ENCODE data around the gene MCM3AP.
A peak's percentile ranks its signal among the peaks of the same experiment; 100 is the strongest.
"Not testable (repeated sequence)": the region's sequence is repeated elsewhere in the genome, so short reads cannot be mapped to it uniquely, and the experiment has no call there.

Gene MCM3AP

DNA sequence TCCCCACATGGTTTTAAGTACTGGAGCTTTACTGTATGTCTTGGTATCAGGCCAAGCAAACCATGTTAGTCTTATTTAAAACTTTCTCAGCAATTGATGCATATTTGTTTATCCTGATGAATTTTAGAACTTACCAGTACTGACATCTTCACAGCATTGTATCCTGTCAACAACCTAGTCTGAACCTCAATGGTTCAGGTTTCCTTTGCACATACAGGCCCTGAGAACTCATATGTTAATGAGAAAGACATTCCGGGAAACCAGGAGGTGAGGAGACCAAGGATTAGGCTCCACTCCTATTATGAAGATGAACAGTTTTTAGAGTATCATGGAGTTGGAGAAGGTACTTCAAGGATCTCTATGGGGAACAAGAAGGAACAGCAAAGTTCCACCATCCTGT, 43.8 kb downstream of the MCM3AP start:
- not testable (repeated sequence) for DNase-seq (ENCODE audit: low read depth)

DNA sequence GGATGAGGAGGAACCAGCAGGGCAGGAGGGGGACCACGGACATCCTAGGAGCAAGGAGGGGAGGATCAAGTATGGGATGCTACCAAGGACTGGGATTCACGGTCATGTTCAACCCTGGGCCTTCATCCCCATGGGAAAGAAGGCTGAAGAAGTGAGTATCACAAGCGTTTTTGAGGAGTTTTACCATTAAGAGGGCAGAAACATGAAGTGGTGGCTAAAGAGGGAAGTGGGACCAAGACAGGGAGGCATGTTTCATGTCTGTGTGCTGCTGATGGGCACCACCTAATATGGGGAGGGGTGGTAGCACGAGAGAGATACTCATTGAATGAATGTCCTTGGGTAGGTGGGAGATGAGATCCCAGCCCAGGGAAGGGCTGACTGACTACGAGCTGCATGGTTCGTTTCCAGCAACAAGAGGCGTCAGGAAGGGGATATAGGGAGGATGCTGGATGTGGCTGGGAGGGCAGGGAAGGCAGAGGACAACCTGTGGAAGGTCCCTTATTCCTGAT, 45.5 kb downstream of the MCM3AP start:
- DNase-seq (ENCODE audit: low read depth) = no peak

DNA sequence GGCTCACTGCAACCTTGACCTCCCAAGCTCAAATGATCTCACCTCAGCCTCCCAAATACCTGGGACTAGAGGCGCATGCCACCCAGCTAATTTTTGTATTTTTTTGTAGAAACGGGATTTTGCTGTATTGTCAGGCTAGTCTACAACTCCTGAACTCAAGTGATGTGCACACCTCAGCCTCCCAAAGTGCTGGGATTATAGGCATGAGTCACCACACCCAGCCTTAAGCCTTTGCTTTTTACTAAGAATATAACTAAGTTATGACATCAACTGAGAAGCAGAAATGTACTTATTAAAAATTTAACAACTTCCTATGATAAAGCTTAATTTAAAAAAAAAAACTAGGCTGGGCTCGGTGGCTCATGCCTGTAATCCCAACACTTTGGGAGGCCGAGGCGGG, 47.9 kb downstream of the MCM3AP start:
- DNase-seq (ENCODE audit: low read depth) = no peak

DNA sequence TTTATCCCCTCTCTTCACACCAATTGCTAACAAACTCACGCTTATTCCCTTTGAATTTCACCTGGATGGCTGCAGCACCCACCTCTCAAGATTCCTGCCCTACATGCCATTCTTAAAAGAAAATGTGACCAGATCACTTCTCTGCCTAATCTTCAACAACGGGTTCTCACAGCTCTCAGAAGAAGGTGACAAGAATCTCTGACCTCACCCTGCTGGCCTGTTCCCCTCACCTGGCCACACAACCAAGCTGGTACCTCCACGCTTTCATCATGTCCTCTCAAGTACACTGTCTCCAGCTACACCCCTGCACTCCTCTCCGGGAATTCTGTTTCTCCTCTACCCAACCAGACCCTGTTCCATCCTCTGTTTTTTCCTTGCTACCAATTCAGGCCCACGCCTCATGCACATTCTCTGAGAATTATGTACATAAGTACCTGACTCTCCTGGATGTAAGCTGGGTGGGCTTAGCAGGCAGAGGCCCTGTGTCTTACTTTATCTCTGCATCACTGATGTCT, 50.9 kb downstream of the MCM3AP start:
- DNase-seq (ENCODE audit: low read depth) = no peak

DNA sequence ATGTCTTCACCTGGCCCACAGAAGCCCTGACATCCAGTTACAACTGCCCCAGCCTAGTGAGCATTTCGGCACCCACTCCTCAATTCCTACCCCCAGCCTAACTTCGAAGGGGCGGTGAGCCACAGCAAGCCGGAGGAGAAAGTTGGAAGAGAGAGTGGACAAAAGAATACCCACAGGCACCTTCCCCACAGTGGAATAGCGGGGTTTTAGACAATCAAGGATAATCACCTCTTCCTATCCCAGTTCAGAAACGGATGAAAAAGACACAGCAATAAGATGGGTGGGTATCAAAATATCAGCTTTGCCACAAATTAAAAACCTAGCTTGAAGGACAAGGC, 55.5 kb downstream of the MCM3AP start:
- DNase-seq (ENCODE audit: low read depth) = no peak

DNA sequence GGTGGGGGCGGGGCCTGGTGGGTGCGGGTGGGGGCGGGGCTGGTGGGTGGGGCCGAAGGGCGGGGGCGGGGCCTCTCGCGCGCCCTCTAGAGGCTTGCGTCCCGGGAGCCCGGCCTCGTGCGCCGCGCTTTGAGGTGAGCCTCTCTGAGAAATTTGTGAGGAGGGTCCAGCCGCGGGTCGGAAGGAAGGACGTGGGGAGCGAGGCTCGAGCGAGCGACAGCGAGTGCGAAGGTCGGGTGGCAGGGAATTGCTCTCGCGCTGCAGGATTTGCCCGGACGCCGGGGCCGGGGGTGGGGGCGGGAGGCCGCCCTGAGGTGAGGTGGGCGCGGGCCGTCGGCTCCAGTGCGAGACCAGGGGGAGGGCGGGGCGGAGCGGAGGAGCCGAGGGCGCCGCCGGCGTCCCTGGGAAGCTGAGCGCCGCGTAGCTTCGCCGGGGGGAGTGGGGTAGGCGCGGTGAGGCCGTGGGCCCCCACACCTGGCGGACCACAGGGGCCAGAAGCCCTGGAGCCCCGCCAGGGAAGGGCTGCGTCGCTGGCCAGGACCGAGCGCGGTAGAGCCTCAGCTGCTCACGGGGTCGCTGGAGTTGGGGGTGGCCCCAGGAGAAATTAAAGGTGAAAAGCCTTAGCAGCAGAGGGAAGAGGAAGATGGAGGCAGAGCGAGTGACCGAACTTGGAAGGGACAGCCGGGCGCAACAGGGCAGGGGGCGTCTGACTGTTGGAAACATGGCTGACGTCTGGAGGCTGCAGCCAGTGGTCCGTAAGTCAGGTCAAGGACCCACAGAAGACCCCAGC, 56.1 kb downstream of the MCM3AP start:
- no peak for DNase-seq (ENCODE audit: low read depth)

DNA sequence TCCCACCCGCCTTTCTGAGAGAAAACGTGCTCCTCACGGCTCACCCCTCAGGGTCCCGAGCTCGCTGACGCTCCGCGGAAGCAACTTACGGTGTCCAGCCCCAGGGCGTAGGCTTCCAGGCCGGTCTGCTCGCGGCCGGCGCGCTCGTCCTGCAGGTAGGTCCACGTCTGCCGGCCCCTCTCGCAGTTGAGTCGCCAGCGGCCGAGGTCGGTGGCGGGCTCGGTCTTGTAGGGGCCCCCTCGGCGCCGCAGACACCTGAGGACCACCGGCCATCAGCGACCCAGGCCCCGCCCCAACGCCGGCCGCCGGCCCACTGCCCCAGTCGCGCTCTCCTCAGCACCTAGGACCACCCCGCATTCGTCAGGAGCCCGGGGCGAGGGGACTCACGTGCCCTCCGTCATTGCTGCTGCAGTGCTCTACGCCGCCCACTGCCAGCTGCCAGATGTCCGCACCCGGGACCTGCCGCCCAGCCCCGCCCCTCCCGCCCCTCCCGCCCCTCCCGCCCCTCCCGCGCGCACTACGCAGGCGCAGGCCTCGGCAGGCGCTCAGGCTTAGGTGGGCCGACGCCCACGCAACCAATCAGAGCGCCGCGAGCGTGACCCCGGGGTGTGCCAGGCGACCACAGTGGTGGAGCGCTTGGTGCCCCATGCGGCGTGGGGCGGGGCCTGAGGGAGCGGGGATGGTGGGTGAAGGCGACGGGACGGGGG, 56.9 kb downstream of the MCM3AP start, which contains the start of gene LSS:
TSS of gene LSS (minus strand) at position 430 of the 707 bp plus-strand sequence. CDS start at position 401, 29 bp downstream.
- peak; percentile 70 for DNase-seq (ENCODE audit: low read depth)

DNA sequence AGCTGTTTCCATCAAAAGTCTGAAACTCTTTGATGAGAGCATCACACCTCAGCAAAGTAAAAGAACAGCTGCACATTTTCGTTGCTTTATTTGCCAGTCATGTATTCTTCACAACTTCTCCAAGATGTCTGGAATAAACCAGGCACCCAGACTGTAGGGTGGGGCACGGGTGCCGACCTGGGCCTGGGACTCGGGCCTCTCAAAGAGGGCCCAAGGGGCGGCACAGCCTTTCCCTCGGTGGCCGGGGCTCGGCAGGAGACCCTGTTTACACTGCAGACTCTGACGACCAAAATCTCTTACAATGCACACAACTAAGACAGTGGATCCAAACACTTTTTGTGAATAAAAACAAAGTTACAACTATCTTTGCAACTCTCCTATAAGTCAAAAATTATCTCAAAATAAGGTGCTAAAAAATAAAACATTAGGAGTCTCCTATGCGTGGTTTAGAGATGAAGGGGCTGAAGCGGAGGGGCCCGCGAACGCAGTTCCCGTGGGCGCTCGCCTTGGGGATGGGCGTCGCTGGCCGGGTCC, 57.5 kb downstream of the MCM3AP start:
- no peak for DNase-seq (ENCODE audit: low read depth)

DNA sequence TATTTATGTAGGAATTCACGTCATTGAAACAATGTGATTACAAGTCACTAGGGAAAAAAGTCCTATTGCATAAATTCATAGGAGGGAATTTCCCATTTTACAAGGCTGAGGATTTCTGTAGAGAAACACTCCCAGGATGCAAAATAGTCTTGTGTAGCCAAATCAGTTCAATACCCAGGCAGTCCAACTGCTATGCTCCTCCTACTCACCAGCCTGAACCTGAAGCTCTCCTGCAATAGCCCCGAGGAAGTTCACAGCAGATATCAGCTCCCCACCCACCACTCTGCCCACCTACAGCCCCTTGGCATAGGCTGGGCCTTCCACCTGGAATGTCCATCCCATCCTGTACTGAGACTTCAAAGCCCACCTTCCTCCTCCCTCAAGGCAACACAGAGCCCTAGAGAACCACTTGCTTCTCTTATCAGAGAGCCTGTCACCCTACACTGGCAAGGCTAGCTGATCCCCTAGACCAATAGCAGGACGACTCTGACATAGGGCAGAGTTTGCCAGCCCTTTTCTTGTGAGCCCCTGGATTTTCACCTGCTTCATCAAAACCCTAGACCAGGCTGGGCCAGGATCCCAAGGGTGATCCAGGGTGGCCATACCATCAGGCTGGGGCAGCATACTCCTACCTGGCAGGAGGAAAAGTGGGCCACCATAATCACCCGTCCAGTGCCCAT, 58.4 kb downstream of the MCM3AP start:
- peak; percentile 31 for DNase-seq (ENCODE audit: low read depth)

DNA sequence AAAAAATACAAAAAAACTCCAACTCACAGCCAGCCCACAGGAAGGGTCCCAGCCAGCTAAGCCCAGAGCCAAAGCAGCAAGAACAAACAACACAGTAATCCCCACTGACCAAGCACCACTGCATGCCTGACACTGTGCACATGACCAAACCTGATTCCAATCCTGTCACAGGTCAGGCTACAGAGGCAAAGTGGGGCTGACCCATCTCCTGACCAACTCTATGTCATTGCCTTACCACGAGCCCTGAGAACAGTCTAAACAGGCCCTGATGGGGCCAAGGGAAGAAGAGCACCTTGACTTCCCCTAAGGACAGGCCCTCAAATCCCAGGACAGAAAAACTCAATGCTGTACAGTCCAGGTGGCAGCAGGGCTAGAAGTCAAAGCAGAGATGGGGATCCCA, 59.3 kb downstream of the MCM3AP start:
- DNase-seq (ENCODE audit: low read depth) = no peak

DNA sequence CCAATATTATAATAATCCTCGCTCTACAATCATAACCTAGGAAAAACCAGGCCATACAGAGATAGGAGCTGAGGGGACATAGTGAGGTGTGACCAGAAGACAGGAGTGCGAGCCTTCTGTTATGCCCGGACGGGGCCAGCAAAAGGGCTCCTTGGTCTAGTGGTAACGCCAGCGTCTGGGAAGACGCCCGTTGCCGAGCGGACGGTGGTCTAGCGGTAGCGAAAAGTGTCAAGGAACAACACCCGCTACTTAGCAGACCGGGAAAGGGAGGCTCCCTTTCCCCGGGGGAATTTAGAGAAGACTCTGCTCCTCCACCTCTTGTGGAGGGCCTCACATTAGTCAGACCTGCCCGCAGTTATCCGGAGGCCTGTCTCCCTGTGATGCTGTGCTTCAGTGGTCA, 61.8 kb downstream of the MCM3AP start:
- not testable (repeated sequence) for DNase-seq (ENCODE audit: low read depth)

DNA sequence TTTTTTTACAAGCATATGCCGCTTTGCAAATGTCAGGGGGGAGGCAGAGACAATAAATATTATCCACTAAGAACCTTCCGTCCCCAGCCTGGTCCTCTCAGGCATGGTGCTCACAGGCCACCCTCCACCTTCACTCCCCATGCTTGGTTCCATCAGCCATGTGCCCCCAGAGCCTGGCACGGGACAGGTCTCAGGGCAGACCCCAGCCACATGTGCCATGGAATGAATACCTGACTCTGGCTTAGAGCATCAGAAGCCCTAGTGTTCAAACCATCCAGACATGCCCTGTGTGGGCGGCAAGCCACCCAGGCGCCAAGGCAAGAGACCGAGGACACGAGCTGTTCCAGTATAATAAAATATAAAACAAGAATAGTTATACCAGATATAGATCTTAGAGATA, 62.2 kb downstream of the MCM3AP start:
- no peak for DNase-seq (ENCODE audit: low read depth)

DNA sequence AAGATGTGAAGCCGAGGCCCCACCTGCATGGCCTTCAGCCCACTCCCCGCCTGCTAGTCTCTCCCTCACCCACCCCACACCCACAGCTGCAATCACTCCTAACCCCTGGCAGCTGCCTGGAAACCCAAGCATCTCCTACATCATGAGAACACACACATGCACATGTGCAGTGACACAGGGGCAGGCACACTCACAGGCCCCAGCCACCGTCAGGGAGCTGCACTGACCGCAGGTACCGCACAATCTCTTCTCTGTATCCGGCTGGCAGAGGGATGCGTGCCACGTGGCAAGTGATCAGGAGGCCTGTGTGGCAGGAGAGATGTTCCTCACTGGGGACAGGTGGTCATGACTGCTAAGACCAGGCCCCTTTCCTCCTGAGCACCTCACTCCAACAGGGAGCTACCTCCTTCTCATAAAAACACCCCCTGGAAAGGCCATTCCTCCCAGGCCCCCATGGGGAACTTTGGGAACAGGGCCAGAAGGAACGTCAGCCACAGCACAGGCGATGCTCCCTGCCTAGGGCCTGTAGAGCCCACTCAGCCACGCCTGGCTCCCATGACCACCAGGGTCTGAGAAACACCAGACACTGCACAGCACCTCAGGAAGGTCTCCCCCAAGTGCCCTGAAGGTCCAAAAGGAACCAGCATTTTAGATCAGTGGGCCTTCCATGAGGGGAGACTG, 62.8 kb downstream of the MCM3AP start:
- DNase-seq (ENCODE audit: low read depth) = no peak

DNA sequence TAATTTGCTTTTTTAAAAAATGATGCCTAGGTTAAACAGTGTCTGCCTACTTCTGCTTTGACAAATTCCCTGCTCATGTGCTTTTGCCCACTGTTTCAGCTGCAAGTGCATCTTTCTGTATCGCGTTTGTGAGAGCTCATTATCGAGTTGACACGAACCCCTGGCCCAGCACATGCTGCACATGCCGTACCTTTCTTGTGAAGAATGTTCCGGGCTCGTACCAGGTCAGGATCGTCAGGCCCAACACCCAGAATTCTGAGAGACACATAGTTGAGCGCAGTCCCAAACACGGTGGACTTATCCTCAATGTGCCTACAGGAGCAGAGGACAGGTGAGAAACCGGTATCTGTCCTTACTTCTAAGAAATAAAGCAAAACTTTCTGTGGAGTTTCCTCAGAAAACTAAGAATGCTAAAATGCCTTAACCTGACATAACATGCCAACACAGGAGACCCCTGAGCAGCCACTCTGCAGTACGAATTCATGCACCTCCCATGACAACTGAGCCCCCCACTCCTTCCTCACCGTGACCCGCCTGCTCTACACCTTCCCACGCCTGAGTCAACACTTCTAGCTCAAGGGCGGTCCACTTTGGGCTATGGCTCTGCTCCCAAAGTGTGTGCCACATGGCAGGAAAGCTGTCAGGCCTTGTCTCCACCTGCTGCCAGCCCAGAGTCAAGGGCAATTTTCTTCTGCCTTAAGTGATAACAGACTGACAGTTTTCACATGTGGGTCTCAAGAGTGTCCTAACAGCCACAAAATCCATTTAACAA, 63.6 kb downstream of the MCM3AP start:
- DNase-seq (ENCODE audit: low read depth) = no peak

DNA sequence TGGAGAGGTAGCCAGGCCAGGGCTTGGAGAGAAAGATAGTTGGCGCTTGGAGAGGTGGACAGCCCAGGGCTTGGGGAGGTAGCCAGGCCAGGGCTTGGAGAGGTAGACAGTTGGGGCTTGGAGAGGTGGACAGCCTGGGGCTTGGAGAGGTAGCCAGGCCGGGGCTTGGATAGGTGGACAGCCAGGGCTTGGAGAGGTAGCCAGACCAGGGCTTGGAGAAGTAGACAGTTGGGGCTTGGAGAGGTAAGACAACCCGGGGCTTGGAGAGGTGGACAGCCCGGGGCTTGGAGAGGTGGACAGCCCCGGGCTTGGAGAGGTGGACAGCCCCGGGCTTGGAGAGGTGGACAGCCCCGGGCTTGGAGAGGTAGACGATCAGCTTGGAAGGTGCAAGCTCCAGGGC, 64.6 kb downstream of the MCM3AP start:
- no peak for DNase-seq (ENCODE audit: low read depth)

DNA sequence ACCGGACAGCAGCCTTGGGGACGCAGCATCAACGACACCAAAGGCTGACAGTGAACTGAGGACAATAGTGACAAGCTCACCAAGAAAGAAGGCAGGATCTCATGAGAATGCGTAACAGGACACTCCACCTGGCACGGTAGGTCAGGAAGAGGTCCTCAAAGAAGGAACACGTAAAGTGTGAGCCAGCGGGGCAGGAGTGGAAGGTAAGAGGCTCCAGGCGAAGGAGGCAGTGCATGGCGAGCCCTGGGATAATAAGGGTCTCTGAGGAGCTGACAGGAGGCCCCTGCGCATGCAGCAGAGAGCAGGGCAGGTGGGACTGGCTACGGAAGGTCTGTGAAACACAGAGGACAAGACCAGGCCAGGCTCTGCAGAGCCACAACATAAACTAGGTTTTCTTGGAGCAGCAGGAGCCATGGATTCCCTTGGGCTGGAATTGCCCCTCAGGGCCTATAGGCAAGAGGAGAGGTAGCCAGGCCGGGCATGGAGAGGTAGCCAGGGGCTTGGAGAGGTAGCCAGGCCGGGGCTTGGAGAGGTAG, 65.1 kb downstream of the MCM3AP start:
- DNase-seq (ENCODE audit: low read depth) = no peak

DNA sequence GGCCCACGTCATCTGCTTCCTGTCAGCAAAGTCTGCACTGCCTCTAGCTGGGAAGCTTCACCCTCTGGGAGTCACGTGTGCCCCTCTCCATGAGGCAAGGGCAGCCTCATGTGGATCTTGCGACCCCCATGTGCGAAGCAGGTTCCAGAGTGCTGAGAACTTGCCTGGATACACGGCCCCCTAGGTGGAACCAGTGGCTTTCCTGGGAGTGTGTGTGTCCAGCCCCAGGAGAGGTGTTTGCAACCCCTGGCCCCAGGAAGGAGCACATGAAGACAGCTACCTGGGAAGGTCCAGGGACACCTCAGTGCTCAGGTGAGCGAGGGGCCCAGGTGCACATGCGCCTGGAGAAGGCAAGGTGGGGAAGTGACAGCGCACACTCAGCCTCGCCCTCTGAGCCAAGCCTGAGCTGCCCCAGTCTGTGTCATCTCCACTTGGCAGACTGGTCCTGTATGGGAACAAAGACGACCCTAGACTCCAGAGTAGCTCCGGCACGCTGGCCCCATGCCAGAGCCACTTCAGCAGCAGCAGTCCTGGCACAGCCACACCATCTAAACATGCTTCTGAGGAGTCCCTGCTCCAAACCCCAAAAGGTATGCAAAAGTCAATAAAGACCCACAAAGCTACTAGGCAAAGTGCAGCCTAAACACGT, 65.7 kb downstream of the MCM3AP start:
- no peak for DNase-seq (ENCODE audit: low read depth)

DNA sequence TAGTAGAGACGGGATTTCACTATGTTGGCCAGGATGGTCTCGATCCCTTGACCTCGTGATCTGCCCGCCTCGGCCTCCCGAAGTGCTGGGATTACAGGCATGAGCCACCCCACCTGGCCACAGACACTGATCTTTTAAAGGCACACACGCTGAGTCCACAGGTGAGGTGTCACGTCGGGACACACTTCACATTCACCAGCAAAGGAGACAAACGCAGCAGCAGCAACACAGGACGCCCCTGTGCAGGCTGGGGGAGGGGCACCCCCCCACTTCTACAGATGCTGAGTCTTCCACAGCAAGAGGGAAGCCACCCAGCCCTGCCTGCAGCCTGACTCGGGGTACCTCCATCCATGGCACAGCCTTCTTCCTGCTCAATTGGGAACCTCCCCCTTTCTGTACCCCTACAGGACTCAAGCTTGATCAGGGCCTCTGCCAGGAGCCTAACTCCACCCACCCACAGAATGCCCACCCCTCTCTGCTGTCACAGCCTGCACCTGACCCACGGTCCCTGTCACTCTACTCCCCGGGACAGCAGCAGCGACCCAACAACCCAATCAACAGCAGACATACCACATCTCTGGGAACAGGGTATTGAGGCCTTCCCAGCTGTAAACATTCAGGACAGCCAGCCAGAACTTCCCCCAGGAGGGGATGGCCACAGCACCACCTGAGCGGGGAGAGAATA, 66.4 kb downstream of the MCM3AP start:
- DNase-seq (ENCODE audit: low read depth) = no peak

DNA sequence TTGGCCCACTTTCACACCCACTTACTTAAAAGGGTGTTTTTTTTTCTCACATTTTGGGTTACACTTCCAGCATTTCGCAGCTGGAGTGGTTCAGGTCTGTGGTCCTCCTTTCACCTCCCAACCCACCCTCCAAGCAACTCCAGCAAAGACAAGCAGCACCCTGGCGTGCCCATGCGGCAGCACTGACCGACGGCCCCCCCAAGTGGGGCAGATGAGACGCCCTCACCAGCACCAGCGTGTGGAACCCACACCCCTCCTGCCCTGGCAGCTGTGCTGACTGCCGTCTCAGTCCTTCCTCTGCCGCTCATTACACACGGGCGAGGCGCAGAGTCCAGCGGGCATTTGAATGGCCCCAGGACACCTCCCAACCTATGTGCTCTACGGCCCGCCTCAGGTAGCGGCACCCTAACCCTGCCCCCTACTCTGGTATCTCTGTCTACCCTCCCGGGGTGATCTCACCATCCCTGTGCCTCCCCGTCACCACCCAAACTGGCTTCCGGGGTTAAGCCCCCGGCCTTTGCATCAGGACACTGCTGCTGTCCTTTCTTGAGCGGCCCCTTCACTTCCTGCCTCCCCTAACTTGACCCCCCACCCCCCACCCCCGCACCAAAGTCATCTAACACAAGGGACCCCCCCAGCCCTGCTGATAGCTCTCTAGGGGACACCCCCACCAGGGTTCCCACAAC, 67.8 kb downstream of the MCM3AP start:
- DNase-seq (ENCODE audit: low read depth) = no peak
